PFSK-1 (cell line): ENCODE results near the gene CHRM1.

Experiments used
- FOXP2 ChIP-seq: optimal IDR thresholded peaks from 2 replicates; pipeline ENCODE3; 2011; ENCODE audit warnings: borderline replicate concordance, control low read depth, inconsistent platforms; ENCODE audit not compliant: insufficient read depth; ENCODE audit errors: extremely low read length, extremely low read depth
- POLR2AphosphoS5 ChIP-seq: IDR thresholded peaks from 2 replicates; pipeline ENCODE4 v1.6.1; 2012; ENCODE audit warnings: low read depth, mild to moderate bottlenecking, control low read depth, low read length, moderate library complexity
- REST ChIP-seq, 2 experiments: IDR thresholded peaks; 2 replicates each; pipeline versions ENCODE4 v1.6.1 to v1.8.0; 2011 to 2012; ENCODE audit warnings: low read depth in 2 of 2, low read length in 2 of 2, control low read depth in 1 of 2, inconsistent platforms in 1 of 2, mild to moderate bottlenecking in 1 of 2, moderate library complexity in 1 of 2; ENCODE audit not compliant: insufficient read depth in 1 of 2
- SIN3A ChIP-seq: IDR thresholded peaks from 2 replicates; pipeline ENCODE4 v1.6.1; 2012; ENCODE audit warnings: mild to moderate bottlenecking, low read length, moderate library complexity, borderline replicate concordance; ENCODE audit not compliant: insufficient read depth
- TAF1 ChIP-seq: IDR thresholded peaks from 2 replicates; pipeline ENCODE4 v1.6.1; 2012; ENCODE audit warnings: low read length, control low read depth, borderline replicate concordance; ENCODE audit not compliant: insufficient read depth

GRCh38 chr11:62923601-62924411, 2.6 kb upstream of the CHRM1 start:
- no peak for TF ChIP-seq POLR2AphosphoS5
- no peak for TF ChIP-seq REST (IDR thresholded peaks at IDR 0.05; ENCODE audit: insufficient read depth in 1 of 2, low read depth in 2 of 2, low read length in 2 of 2)
- no peak for TF ChIP-seq TAF1
- TF ChIP-seq SIN3A = no peak
- no peak for TF ChIP-seq FOXP2
